Left ventricle myocardium superior (tissue), 1 donor: ENCODE measurements around the gene CLIC5. TPM values are rescaled to one million over a fixed set of nuclear protein-coding genes. Genes with fewer than 3 reads are reported as not detected.

ENCODE experiments used
- ATAC-seq: fragments of 200-7000 bp; cut with Tn5 transposase; one replicate; pipeline ENCODE4 v1.9.1; 2020; ENCODE audit warnings: mild to moderate bottlenecking, moderate library complexity
- DNase-seq: peaks from one replicate; pipeline ENCODE4 v3.0.0-alpha.2; 2020
- intact Hi-C: fragments of 100-400 bp; cut with micrococcal nuclease; formaldehyde crosslinking; loops from one replicate; pipeline ENCODE4 v1.11.0; 2022
- total RNA-seq: library from RNA; stranded (reverse); fragmentation: NEBNext Ultra II Directional; extraction: Animal tissue kit (Norgen Biotek cat#: 25700); gene quantifications from one replicate; pipeline ENCODE4 v1.2.1, GENCODE V29; 2021
- donor health status: DM: no; HTN: yes; CAD: no; lungs with severe emphysema.

Gene CLIC5
- total RNA-seq, 1 donor from 2014 or later: 272 TPM

GRCh38 chr6:45880676-45881075 is 135.0 kb downstream of the CLIC5 start:
- DNase-seq (no peak), ATAC-seq (no peak)
- intact Hi-C loops: no loop called here

- ATAC-seq: peak; percentile 94
- intact Hi-C loops: no loop called here
These were observed 135.5 kb downstream of the CLIC5 start for GRCh38 chr6:45880159-45880558.

GRCh38 chr6:45877970-45878590 is 137.6 kb downstream of the CLIC5 start:
- ATAC-seq: no peak
- no peak for DNase-seq
- intact Hi-C loops: no loop called here

More at GRCh38 chr6:45880159-45880558, 135.5 kb downstream of the CLIC5 start:
- DNase-seq: peak; percentile 38

DNA sequence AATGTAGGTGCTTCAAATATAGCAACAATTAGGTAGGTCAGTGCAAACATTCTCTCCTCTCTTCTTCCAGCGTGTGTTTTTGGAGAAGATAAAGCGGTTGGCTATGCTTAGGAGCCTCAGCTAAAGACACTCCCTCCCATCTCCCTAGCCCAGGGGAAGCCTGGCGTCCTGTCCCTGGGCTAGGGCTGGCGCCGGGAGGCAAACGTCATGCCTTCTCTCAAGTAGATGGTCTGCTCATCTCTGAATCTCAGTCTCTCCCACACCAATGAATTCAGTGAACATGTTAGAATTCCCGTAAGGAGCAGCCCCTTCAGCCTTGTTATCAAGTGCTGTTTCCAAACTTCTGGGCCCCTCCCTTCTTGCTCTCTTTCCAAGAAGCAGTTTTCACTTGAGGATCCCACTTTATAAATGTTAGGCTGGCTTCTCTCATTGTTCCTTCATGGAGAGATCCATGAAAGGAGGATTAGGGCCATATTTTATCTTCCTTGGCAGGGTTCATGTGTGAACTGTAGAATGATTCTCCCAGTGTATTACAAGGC is 142.8 kb downstream of the CLIC5 start:
- DNase-seq (peak; percentile 31), ATAC-seq (no peak)
- intact Hi-C loops: no loop called here

DNA sequence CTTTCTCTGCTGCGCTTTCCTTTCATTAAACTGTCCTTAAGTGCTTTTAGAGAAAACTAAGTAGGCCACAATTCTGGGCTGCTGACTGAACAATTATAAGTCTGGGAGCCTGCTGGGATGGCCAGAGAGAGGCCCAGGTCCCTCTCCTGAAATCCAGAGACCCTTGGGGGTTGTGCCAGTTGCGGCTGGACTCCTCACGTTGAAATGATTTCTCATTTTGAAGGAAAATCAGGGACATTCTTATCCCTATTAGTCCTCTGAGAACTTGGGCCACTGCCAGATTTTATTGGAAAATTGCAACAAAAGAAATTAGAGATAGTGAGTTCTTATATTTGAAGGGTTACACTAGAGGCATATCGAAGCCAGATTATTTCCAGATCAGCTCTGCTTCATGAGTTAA is 145.1 kb downstream of the CLIC5 start:
- ATAC-seq (no peak), DNase-seq (no peak)
- intact Hi-C loops: no loop called here

- intact Hi-C loops: no loop called here
- ATAC-seq (no peak), DNase-seq (no peak)
These were observed 151.0 kb downstream of the CLIC5 start for GRCh38 chr6:45864651-45865050.

GRCh38 chr6:45858691-45859090 is 157.0 kb downstream of the CLIC5 start:
- intact Hi-C loops: no loop called here
- ATAC-seq: no peak

GRCh38 chr6:45857827-45858226 is 157.8 kb downstream of the CLIC5 start:
- no peak for DNase-seq
- no peak for ATAC-seq
- intact Hi-C loops: no loop called here

More at GRCh38 chr6:45858691-45859090, 157.0 kb downstream of the CLIC5 start:
- DNase-seq: no peak

DNA sequence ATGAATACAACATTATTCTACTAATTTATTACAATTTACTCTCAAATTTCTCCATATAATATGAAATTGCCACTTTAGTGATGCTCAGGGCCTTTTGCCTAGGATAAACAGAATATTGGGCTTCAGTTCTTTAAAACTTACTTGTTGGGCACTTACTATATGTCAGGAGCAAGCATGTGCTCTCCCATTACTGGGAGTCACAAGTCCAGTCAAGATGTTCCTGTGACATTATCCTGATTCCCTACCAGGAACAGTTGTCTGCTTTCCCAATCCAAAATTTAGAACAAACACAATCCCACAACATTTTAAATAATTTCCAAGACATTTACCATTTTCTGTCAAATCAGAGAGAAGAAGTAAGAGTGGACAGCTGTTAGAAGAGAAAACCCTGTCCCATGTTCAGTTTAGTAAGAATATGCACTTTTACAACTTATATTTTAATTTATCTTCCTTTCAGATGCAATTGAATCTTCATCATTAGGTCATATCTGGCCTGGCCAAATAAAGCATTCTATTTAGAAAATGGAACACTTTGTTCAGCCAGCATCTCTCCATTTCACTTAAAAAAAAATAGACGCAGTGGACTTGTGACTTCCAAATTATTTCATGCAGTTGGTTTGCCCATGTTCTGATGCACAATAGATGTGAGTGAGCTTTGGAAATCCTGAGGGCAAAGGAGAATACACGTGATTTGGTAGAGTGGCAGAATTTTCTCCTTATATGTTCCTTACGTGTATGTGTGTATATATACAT is 159.8 kb downstream of the CLIC5 start:
- peak; percentile 64 for ATAC-seq
- intact Hi-C loops: no loop called here
- no peak for DNase-seq

DNA sequence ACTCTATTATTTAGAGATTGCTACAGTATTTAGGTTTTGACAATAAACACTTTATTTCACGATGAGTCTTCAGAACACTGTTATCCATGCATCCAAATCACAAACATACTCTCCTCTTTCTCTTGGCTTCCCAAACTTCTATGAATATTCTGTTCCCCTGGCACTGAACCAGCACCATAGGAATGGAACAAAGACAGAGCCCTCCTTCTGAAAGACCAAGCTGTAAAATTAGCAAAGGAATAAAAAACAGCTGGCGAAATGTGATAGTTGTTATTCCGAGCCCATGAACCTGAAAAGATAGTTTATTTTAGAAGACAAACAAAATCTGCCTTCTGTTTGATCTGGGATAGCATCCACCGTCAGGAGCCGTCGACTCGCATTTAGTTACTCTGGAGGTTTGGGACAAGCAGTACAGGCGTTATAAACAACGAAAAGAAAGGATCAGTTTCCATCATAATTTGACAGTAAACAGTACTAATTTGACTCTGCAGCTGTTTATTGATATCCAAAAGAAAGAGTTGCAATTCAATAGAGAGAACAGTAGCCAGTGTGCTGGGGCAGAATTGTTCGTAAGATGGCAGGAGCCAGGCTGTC is 161.4 kb downstream of the CLIC5 start:
- no peak for ATAC-seq
- intact Hi-C loops: no loop called here

DNA sequence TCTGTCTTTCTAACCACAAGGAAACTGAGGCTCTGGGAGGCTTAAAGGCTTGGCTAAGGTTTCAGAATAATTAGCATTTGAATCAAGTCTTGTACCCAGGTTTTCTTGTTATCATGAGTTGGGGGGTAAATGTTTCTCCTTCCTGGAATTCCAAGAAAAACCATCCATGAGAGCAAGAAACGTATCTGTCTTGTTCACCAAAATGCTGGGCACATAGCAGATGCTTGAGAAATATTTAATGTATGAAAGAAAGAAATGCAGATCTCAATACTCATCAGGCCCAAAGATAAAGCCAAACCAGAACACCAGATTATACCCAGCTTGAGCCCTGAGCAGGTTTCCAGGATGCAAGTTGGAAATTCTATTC is 164.6 kb downstream of the CLIC5 start:
- DNase-seq (no peak), ATAC-seq (no peak)
- intact Hi-C loops: no loop called here

More for the DNA sequence above, 161.4 kb downstream of the CLIC5 start:
- no peak for DNase-seq

- no peak for ATAC-seq
- no peak for DNase-seq
- intact Hi-C loops: no loop called here
These were observed 165.2 kb downstream of the CLIC5 start for GRCh38 chr6:45850378-45851033.

DNA sequence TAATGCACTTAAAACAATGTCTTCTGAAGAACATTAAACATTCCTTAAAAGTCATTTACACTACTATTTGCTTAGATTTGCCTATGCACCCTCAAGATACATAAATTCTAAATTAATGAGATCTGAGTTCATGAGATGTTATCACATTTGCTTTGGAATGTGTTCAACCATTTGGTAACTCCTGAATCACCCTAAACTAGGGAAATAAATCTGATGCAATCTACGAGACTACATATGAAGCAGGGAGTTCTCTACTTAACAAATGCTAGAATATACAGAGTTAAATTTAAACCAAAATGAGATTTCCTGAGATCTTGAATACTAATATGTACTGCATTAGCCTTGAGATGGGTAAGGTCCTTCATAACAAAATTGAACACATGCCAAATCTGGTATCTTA is 170.1 kb downstream of the CLIC5 start:
- intact Hi-C loops: no loop called here
- no peak for ATAC-seq
- no peak for DNase-seq

GRCh38 chr6:45844986-45845385 is 170.7 kb downstream of the CLIC5 start:
- DNase-seq (no peak), ATAC-seq (no peak)
- intact Hi-C loops: no loop called here

DNA sequence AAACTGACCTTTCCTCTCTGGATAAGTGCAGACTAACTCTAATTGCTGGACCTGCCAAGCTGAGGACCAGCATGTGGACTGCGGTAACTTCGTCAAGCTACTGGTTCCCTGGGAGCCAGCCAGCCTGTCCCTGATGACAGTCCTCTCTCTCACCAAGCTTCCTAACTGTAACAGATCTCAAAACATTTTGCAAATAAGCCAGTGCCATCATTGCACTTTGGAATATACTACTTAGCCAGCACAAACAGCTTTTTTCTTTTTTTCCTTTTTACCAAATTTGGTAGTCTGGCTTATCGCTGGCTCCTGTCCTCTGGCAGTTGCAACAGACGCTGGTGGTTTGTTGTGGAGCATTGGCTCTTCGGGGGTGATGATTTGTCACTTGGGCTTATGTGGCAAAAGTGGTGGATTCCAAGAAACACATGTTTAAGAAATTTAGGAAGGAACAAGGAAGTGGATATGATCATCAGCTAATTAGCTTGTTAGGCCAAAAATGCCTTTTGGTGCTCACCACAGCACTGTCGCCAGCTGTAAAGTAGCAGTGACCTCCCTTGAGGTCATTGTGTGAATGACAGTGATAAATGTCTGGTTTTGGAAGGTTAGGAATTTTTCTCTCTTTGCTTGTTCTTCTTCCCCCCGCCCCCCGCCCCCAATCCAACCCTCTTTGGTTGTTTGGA is 171.7 kb downstream of the CLIC5 start:
- DNase-seq: no peak
- intact Hi-C loops: no loop called here
- peak; percentile 18 for ATAC-seq

DNA sequence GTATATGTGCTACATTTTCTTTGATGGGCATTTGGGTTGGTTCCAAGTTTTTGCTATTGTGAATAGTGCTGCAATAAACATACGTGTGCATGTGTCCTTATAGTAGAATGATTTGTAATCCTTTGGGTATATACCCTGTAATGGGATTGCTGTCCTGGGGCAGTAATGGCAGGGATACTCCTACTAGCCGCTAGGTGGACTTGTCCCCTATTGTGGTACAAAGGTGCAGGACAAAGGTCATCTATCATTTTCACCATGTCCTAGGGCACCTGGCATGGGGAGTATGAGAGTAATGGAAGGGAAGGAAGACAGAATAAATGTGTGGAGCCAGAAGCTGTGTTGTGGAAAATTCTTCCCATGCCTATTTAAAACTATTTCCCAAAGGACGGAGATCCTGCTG is 174.6 kb downstream of the CLIC5 start:
- DNase-seq (no peak), ATAC-seq (no peak)
- intact Hi-C loops: no loop called here

DNA sequence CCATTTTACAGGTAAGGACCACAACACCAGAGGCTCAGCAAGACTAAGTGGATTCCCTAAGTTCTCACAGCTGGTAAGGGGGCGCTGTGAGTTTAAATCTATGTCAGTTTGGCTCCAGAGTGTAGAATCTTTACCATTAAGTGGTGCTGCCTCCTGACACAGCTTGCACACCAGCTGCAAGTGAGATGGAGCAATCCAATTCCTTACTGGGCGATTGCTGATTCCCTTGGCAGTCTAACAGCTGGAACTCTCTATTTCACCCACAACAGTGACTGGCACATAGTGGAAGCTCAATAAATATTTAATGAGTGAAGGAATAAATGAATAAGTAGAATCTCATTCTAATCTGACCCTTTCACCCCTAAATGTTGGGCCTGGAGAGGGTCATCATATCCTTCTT is 176.7 kb downstream of the CLIC5 start:
- intact Hi-C loops: no loop called here
- DNase-seq: no peak
- no peak for ATAC-seq

GRCh38 chr6:45838451-45838850 is 177.2 kb downstream of the CLIC5 start:
- intact Hi-C loops: no loop called here
- no peak for DNase-seq
- ATAC-seq: no peak

- intact Hi-C loops: no loop called here
- ATAC-seq (no peak), DNase-seq (no peak)
These were observed 178.0 kb downstream of the CLIC5 start for GRCh38 chr6:45837541-45838200.
